Measurements from ENCODE around the gene PEX16.

DNA sequence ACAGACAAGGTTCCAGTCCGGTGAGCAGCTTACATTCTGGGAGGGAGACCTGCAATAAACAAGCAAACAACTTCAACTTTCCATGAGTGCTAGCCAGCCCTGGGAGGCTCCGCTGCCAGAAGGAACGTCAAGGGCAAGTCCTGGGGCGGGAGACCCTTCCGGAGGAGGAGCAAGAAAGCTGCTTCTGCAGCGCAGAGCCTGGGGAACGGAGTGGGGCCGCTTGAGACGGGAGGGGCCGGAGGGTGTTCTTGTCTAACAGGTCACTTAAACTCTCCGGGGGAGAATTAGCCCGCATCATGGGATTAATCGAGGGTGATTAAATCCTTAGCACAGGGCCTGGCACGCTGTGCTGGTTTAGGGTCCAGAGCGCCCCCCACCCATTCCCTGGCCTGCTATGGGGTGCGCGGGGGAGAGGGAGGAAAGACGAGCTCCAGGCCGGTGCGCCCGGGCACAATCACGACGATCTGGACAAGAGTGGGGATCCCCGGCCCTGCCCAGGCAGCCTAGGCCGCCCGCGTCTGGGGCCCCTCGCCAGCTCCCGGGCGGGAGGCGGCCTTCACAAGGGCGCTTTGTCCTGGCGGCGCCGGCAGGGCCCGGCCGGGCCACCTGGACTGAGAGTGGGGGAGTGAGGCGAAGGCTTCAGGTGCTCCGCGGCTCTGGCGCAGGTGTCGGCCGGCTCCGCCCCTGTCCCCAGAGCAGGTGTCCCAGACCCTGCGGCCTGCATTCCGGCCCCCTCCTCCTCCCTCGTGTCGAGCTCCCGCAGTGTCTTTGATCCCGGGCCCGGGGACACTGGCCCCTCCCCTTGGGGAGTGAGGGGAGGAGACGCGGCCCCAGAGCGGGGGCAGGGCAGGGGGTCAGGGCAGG, 4.1 kb upstream of the PEX16 start:
- TF ChIP-seq CTCF (IDR thresholded peaks at IDR 0.05; ENCODE audit: poor library complexity, severe bottlenecking) (no peak), REST (IDR thresholded peaks at IDR 0.05; ENCODE audit: borderline replicate concordance) (no peak)
